Fibroblast of gingiva (primary cell): ENCODE results near the gene TNFRSF8.

ENCODE experiments used
- DNase-seq: peaks from one replicate; pipeline ENCODE4 v3.0.0-alpha.2; 2011; ENCODE audit warnings: low read depth

The TNFRSF8 gene

DNA sequence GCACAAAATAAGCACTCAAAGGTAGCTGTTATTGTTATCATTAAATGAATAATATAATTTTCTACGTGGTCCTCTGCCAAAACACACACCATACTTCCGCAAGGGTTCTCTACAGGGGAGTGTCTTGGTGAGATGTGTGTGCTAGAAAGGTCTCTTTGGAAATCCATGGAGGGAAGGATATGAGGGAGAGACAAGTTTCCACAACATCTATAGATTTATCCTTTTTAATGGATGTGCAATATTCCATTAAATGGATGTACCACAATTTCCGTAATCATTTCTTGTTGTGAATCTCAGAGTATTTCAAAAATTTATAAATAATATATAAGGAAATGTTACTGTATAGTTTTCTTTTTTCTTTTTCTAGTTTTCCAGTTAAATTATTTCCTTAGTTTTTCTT is 2.6 kb upstream of the TNFRSF8 start:
- DNase-seq = no peak

DNA sequence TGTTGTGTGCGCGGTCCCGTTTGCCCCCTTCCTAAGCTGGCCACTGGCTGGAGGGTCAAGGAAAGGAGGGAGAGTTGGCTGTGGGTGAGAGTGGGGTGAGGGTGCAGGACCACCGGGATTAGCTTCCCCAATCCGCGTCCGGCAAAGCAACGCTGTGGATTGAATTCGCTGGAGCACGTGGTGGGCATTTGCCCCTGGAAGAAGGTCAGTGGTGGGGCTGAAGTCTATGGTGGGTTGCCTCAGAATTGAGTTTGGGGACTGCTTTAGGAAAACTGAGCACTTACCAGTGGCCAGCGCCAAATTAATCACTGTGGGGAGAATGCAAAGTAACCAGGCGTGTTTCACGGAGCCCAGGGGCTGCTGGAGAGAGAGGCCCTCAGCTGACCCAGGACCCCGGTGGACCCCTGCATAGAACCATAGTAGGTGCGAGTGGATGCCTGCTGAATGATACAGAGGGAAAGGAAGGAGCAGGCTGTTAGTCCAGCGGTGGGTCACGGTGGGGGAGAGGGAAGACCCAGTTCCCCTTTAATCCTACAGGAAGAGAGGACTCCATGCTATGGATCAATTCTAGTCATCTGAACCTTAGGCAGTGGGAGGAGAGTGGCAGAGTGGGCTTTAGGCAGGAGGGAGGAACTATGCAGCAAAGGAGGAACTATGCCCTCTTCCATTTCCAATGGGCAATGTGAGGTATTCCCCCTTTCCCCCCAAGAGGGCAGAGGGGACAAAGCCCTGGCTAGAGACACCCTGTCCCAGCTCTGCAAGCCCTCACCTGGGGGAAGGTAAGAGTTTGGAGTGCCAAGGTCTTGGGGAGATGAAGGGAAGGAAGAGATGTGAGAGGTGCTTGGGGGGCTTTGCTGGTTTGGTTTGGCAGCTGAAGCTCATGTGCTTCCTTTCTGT is 1.2 kb downstream of the TNFRSF8 start:
- DNase-seq = no peak

DNA sequence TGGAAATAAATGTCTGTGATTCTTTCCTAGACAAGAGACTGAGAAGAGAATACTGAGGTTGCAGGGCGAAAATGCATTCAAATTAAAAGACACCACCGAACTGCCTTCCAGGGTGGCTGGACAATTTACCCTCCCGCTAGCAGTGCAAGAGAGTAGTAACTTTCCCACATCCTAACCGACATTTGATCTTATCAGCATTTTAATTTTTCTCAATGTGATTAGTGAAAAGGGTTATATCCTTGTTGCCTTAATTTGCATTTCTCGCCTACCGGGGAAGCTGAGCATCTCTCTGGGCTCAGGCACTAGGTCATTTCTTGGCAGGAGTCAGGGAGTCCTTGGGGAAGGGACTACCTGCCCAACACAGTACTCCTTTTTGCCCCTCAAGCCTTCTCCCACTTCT is 2.8 kb downstream of the TNFRSF8 start:
- DNase-seq = no peak

GRCh38 chr1:12067900-12068821 is 5.1 kb downstream of the TNFRSF8 start:
- no peak for DNase-seq

DNA sequence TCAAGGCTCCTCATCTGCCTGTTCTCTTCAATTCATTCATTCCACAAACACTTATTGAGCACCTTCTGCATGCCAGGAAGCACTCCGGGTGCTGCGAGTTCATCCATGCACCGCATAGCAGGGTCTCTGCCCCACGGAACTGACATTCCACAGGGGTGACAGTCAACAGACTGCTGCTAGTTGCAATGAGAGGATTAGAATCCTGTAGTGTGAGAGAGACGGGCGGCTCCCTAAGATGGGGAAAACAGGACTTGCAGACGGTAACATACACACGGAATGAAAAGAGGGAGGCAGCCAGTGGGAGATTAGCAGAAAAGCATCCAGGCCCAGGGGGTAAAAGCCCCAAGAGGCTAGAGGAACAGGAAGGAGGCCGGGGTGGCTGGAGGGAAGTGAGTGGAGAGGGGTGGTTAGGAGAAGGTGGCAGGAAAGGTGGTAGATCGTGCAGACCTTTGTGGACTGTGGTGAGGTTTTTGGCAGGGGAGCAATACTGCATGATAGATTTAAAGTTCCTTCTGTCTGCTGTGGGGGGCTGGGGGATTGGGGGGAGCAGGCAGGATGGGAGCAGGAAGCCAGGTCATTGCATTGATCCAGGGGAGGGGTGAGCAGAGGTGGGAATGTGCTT is 6.6 kb downstream of the TNFRSF8 start:
- DNase-seq = no peak

DNA sequence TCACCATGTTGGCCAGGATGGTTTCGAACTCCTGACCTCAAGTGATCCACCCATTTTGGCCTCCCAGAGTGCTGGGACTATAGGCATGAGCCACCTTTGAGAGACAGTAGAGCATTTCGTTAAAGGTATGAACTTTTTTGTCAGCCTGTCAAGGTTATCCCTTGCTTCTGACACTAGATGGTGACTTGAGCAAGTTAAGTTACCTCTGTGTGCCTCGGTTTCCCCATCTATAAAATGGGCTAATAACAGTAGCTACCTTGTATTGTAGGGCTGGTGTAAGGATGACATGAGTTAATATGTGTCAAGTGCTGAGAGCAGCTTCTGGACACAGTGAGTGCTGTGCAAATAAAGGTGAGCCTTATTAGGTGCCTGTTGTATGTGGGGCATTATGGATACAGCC is 8.8 kb downstream of the TNFRSF8 start:
- DNase-seq = no peak

DNA sequence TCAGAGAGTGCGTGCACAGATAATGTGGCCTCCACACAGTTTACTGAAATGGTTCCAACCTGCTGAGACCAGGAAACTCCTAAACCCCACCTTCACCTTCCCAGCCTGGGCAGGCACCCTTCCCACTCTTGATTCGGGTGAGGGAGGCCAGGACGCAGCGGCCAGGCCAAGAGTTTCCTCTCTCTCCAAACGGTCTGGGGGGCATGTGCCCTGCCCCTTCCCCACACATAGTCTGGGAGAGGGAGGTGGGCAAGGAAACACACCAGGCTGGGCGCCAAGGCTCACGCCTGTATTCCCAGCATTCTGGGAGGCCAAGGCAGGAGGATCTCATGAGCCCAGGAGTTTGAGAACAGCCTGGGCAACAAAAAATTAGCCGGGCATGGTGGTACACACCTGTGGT is 9.6 kb downstream of the TNFRSF8 start:
- no peak for DNase-seq

DNA sequence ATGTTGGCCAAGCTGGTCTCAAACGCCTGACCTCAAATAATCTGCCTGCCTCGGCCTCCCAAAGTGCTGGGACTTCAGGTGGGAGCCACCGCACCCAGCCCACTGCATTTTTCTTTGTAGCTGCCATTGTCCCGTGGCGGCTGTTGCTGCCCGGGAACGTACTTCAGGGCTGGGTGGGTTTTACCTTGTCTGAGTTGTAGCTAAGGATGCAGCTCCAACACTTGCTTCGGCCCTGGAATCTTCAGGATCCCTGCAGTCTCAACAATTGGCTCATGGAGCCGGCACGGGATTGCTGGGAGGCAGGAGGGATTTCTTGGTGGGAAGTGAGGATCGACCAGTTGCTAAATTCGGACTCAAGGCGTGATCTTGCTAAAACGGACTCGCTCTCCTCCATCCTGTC is 10.7 kb downstream of the TNFRSF8 start:
- DNase-seq = no peak

GRCh38 chr1:12075195-12076114 is 12.4 kb downstream of the TNFRSF8 start:
- DNase-seq = no peak

DNA sequence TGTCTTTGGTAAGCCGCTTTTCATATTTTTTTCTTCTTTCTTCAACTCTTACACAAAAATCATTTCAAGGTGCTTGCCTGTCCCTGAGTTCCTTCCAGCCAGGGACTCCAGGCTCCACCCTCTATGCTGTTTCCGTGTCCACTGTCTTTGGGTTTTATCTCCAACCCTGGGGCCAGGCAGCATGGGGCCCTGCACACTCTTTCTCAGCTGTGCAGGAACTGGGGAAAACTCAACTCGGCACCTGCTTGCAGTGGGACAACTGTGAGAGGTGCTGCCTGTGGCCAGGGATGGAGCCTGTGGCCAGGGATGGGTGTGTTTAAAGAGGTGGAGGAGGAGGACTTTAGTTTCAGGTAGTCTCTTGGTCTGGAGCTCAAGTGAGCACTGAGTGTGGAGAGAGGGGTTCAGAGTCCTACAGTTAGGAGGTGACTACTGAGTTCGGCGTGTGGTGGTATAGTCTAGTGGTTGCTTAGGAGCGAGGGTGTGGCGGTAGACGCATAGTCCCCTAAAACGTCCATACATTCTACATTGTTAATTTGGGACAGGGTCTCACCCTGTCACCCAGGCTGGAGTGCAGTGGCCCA is 13.4 kb downstream of the TNFRSF8 start:
- no peak for DNase-seq

- no peak for DNase-seq
These were observed 15.5 kb downstream of the TNFRSF8 start for GRCh38 chr1:12078575-12078937.

DNA sequence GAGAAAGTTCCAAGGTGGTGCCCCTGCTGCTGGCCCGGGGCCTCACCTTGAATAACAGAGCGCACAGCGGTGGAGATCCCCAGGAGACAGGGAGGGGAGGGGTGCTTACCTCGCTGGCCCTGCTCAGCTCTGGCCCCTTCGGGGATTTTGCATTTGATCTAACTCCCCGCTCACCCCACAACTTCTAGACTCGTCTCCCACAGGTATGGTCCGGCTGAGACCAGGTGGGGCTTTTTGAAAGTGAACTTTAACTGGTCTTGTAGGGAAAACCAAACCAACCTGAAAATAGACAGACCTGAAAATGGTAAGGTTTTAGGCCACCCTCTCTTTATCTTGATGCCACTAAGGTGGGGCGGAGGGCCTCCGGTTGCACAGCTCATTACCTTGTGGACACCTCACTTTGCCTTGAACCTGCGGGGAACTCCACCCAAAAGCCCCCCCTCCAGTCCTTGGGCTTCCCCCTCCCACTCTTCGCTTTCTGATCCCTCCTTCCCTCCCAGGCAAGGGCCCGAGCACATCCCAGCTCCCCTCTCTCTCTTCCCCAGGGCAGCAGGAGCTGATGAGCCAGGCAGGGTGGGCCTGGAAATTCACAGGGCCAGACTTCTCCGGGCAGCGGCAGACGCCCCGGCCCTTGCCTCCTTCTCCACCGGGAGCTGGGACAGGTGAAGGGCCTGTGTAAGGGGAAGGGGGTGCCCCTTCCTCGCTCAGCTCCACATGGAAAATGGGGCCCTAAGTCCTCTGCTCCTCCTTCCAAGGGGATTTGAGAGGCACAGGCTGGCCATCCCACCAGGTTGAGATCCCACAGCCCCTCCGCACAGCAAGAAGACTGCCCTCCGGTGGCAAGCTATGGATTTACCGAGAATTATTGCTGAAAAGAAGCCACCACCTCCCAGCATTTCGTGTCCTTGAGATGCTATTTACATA is 16.1 kb downstream of the TNFRSF8 start:
- DNase-seq = peak; percentile 19

DNA sequence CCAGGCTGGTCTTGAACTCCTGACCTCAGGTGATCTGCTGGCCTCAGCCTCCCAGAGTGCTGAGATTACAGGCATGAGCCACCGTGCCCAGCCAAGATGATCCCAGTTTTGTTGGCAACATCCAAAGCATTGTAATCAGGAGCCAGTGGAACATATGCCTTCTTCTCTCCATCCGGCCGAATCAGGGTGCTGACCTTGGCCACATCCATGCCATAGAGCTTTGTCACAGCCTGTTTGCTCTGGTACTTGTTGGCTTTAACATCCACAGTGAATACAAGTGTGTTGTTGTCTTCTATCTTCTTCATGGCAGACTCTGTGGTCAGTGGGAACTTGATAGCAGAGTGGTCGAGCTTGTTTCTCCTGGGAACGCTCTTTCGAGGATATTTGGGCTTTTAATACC is 17.1 kb downstream of the TNFRSF8 start:
- DNase-seq = no peak

DNA sequence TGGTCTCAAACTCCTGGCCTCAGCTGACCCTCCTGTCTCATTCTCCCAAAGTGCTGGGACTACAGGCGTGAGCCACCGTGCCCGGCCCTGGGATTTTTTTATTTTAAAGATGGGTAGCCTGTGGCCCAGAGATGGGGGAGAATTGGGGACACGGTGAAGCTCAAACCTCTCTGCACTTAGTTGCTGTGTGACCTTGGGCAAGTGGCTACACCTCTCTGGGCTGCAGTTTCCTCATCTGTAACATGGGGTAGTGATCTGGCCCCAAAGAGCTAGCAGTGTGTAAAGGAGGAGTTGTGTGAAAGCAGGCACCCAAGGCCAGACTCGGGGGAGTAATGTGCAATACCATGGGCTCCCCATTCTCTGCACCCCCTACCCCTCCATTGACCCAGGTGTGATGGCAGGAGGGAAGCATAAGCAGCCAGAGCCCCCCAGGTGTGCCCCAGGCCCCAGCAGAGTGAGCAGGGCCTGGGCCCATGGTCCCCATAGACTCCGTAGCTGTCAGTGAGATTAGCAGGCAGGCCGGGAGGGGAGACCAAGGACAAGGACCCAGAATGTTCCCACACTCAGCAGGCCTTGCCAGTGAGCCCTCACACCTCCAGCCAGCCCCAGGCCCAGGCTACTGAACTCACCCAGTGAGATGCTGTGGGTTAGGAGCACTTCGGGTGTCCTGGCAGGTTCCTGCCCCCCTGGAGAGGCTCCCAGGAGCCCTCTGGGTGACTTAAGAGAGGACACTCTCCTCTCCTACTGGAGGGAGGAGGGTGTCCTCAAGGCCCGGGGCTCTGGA is 17.9 kb downstream of the TNFRSF8 start:
- DNase-seq = no peak

GRCh38 chr1:12081648-12082396 is 18.7 kb downstream of the TNFRSF8 start:
- no peak for DNase-seq

DNA sequence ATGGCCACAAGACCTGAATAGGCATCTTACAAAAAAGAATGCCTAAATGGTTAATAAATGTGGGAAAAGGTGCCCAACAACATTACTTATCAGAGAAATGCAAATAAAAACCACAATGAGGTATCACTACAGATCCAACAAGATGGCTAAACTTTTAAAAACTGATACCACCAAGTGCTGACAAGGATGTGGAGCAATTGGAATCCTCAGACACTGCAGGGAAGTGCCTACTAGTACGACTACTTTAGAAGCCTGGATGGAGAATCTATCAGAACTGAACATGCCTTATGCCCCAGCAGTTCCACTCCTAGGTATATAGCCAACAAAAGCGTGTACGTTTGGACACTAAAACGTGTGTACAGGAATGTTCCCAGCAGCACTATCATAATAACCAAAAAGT is 19.9 kb downstream of the TNFRSF8 start:
- DNase-seq = no peak

DNA sequence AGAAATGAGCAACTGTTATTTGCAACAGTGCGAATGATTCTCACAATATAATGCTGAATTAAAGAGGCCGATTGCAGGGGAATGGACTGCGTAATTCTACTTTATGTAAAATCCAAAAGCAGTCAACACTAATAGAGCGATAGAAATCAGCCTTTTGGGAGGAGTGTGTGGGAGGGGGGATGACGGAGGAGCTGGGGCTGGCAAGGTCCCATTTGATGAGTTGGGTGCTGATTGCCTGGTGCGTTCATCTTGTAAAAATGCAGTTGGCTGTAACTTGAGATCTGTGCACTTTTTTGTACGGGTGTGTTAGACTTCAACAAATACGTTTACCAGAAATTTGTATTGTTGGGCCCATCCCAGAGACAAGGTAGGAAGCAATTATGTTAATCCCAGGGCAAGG is 20.7 kb downstream of the TNFRSF8 start:
- DNase-seq = no peak

GRCh38 chr1:12085643-12086260 is 22.6 kb downstream of the TNFRSF8 start:
- no peak for DNase-seq
